HG03432 (cell line): ENCODE measurements around the gene TAS2R60.
"Not testable (repeated sequence)": the region's sequence is repeated elsewhere in the genome, so short reads cannot be mapped to it uniquely, and the experiment has no call there.

Experiments used
- ATAC-seq: cut with Tn5 transposase; IDR thresholded peaks from one replicate; pipeline ENCODE4 v1.9.1; 2021; ENCODE audit warnings: mild to moderate bottlenecking, moderate library complexity; ENCODE audit not compliant: unreplicated experiment

Gene TAS2R60

GRCh38 chr7:143410521-143411004 lies 32.7 kb upstream of the TAS2R60 start:
- no peak for ATAC-seq

GRCh38 chr7:143411976-143412708 lies 31.1 kb upstream of the TAS2R60 start:
- no peak for ATAC-seq

GRCh38 chr7:143413123-143413522 lies 30.1 kb upstream of the TAS2R60 start:
- ATAC-seq = no peak

GRCh38 chr7:143415209-143415608 lies 28.0 kb upstream of the TAS2R60 start:
- not testable (repeated sequence) for ATAC-seq

GRCh38 chr7:143415742-143416397 lies 27.4 kb upstream of the TAS2R60 start:
- ATAC-seq = no peak

GRCh38 chr7:143416565-143417149 lies 26.6 kb upstream of the TAS2R60 start:
- no peak for ATAC-seq

GRCh38 chr7:143417734-143418383 lies 25.4 kb upstream of the TAS2R60 start:
- no peak for ATAC-seq

GRCh38 chr7:143418681-143419458 lies 24.4 kb upstream of the TAS2R60 start:
- no peak for ATAC-seq

- ATAC-seq = no peak
Measured at GRCh38 chr7:143419880-143420279, 23.4 kb upstream of the TAS2R60 start.

- ATAC-seq = not testable (repeated sequence)
Measured at GRCh38 chr7:143420624-143421023, 22.6 kb upstream of the TAS2R60 start.

GRCh38 chr7:143422033-143422432 lies 21.2 kb upstream of the TAS2R60 start:
- ATAC-seq = no peak

GRCh38 chr7:143424476-143424875 lies 18.8 kb upstream of the TAS2R60 start:
- not testable (repeated sequence) for ATAC-seq

GRCh38 chr7:143426479-143427142 lies 16.6 kb upstream of the TAS2R60 start:
- ATAC-seq = no peak

GRCh38 chr7:143429770-143430698 lies 13.2 kb upstream of the TAS2R60 start:
- ATAC-seq = no peak

- no peak for ATAC-seq
Measured at GRCh38 chr7:143431109-143431508, 12.1 kb upstream of the TAS2R60 start.

GRCh38 chr7:143433759-143434158 lies 9.5 kb upstream of the TAS2R60 start:
- ATAC-seq = no peak

GRCh38 chr7:143434660-143435059 lies 8.6 kb upstream of the TAS2R60 start:
- no peak for ATAC-seq

- ATAC-seq = no peak
Measured at GRCh38 chr7:143435266-143435665, 8.0 kb upstream of the TAS2R60 start.

- peak; percentile 81 for ATAC-seq
Measured at GRCh38 chr7:143436325-143436946, 6.8 kb upstream of the TAS2R60 start.
